Hepatocyte (in vitro differentiated cells): Measurements from ENCODE around the gene PRDM5. TPM values are rescaled to one million over a fixed set of nuclear protein-coding genes. Genes with fewer than 3 reads are reported as not detected.

Source experiments
- DNase-seq: peaks from one replicate; pipeline ENCODE4 v3.0.0-alpha.2; 2016; ENCODE audit warnings: low spot score
- H2AFZ ChIP-seq: fragments of 200-600 bp; sonication (generic); 2 replicates; pipeline ENCODE4 v1.6.0; 2016; ENCODE audit warnings: antibody characterized with exemption, mild to moderate bottlenecking
- H3K27ac ChIP-seq: fragments of 200-600 bp; sonication (generic); 2 replicates; pipeline ENCODE4 v1.5.1; 2016; ENCODE audit warnings: mild to moderate bottlenecking
- H3K27me3 ChIP-seq: fragments of 200-600 bp; sonication (generic); 2 replicates; pipeline ENCODE4 v1.6.1; 2016
- H3K36me3 ChIP-seq: fragments of 200-600 bp; sonication (generic); replicated peaks from 2 replicates; pipeline ENCODE4 v1.5.1; 2016; ENCODE audit warnings: low read depth; ENCODE audit not compliant: insufficient read depth
- H3K4me1 ChIP-seq: fragments of 200-600 bp; sonication (generic); 2 replicates; pipeline ENCODE4 v1.5.1; 2016; ENCODE audit warnings: mild to moderate bottlenecking, moderate library complexity; ENCODE audit not compliant: insufficient read depth
- H3K4me2 ChIP-seq: fragments of 200-600 bp; sonication (generic); 2 replicates; pipeline ENCODE4 v1.6.0; 2016
- H3K4me3 ChIP-seq: fragments of 200-600 bp; sonication (generic); 2 replicates; pipeline ENCODE4 v1.5.1; 2016; ENCODE audit warnings: mild to moderate bottlenecking
- H3K79me2 ChIP-seq: fragments of 200-600 bp; sonication (generic); 2 replicates; pipeline ENCODE4 v1.6.0; 2017; ENCODE audit warnings: mild to moderate bottlenecking
- H3K9me2 ChIP-seq: fragments of 200-600 bp; sonication (generic); replicated peaks from 2 replicates; pipeline ENCODE4 v1.6.0; 2017; ENCODE audit warnings: mild to moderate bottlenecking; ENCODE audit not compliant: insufficient read depth
- H3K9me3 ChIP-seq: fragments of 200-600 bp; sonication (generic); 2 replicates; pipeline ENCODE4 v1.5.1; 2016; ENCODE audit warnings: low read depth, mild to moderate bottlenecking
- H4K20me1 ChIP-seq: fragments of 200-600 bp; sonication (generic); 2 replicates; pipeline ENCODE4 v1.6.0; 2016; ENCODE audit warnings: mild to moderate bottlenecking; ENCODE audit not compliant: insufficient read depth, poor library complexity, severe bottlenecking
- EZH2 ChIP-seq: fragments of 200-600 bp; sonication (generic); IDR thresholded peaks from 2 replicates; pipeline ENCODE4 v1.6.1; 2016; ENCODE audit warnings: antibody characterized with exemption, mild to moderate bottlenecking, borderline replicate concordance
- EZH2phosphoT487 ChIP-seq: fragments of 200-600 bp; sonication (generic); IDR thresholded peaks from one replicate; pipeline ENCODE4 v1.6.1; 2018; ENCODE audit warnings: antibody characterized with exemption, mild to moderate bottlenecking, low read depth, moderate library complexity; ENCODE audit not compliant: unreplicated experiment, severe bottlenecking
- WGBS: methylation state at CpG from one replicate; pipeline ENCODE4 v1.1.6; 2016; ENCODE audit warnings: low lambda C conversion rate; ENCODE audit errors: missing lambda C conversion rate; 5-methylcytosine and 5-hydroxymethylcytosine counted together
- polyA plus RNA-seq: library from polyadenylated mRNA; unstranded; fragments of >200 nt; fragmentation: Nextera tagmentation; extraction: Ambion mirVana; gene quantifications from 2 replicates; pipeline ENCODE4 v1.2.1, GENCODE V29; 2016
- total RNA-seq: library from RNA; depleted of rRNA; stranded (reverse); fragments of >200 nt; gene quantifications from 2 replicates; pipeline ENCODE4 v1.2.3, GENCODE V29; 2014
- TF ChIP-seq, protein P1 (sequence below): fragments of 200-600 bp; sonication (generic); IDR thresholded peaks from 2 replicates; pipeline ENCODE4 v1.5.1; 2016; ENCODE audit warnings: antibody characterized with exemption, mild to moderate bottlenecking; ENCODE audit not compliant: poor library complexity

The PRDM5 gene
- total and polyA plus RNA-seq, 2 experiments from 2014 or later: 4.2 to 21.2 TPM

DNA sequence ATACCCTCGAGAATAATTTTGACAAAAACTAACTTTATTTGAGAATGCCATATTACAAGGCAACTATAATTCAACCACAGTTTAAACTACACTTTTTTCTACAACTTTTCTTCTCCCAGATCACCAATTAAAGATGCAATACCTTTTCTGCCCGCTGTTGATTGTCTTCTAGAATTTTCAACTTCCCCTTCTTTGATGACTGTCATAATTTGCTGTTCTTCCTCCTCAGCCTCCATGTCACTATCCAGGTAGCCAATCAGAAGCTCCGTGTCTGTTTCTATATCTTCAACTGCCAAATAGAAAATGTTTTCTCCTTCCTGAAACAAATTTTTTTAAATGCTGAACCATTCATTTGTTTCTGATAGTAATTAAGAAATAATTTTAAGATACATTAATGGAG lies 101.5 kb downstream of the PRDM5 start:
- H3K9me2 ChIP-seq: no peaks in the 10 kb centered on the region
- TF ChIP-seq EZH2 (no peak), EZH2phosphoT487 (no peak)
- TF ChIP-seq, protein P1, sequence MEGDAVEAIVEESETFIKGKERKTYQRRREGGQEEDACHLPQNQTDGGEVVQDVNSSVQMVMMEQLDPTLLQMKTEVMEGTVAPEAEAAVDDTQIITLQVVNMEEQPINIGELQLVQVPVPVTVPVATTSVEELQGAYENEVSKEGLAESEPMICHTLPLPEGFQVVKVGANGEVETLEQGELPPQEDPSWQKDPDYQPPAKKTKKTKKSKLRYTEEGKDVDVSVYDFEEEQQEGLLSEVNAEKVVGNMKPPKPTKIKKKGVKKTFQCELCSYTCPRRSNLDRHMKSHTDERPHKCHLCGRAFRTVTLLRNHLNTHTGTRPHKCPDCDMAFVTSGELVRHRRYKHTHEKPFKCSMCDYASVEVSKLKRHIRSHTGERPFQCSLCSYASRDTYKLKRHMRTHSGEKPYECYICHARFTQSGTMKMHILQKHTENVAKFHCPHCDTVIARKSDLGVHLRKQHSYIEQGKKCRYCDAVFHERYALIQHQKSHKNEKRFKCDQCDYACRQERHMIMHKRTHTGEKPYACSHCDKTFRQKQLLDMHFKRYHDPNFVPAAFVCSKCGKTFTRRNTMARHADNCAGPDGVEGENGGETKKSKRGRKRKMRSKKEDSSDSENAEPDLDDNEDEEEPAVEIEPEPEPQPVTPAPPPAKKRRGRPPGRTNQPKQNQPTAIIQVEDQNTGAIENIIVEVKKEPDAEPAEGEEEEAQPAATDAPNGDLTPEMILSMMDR: no peak
- no peaks in the 10 kb centered on the region for H3K27me3 ChIP-seq
- no peaks in the 10 kb centered on the region for H3K36me3 ChIP-seq
- no peaks in the 10 kb centered on the region for H3K79me2 ChIP-seq
- H2AFZ ChIP-seq: no peak overlapping the region
- no peak overlapping the region for H3K4me2 ChIP-seq
- no peak for DNase-seq
- H3K4me3 ChIP-seq: no peak overlapping the region
- no peaks in the 10 kb centered on the region for H4K20me1 ChIP-seq
- no peaks in the 10 kb centered on the region for H3K4me1 ChIP-seq
- H3K9me3 ChIP-seq: no peaks in the 10 kb centered on the region
- H3K27ac ChIP-seq: no peak overlapping the region
- 97% methylated on average over 3 of the region's 3 CpGs for WGBS

DNA sequence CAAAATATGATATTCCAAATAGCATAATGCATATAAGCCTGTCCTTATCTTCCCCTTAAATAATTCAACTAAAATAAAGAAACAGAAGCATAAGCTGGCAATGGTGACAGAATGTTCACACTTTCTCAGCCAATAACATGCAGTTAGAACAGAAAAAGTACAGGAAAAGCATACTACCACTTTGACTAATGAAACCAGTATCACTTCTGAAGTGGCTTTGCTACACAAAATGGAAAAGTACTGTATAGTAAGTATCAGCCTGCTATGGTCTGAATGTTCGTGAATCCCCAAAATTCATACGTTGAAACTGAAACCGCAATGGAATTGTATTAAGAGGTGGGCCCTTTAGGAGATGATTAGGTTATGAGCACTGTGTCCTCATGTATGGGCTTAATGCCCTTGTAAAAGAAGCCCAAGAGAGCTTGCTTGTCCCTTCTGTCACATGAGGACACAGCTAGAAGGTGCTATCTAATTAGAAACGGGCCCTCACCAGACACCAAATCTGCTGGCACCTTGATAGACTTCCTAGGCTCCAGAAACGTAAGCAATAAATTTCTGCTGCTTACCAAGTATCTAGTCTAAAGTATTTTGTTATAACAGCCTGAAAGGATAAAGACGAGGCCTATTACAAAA lies 102.6 kb downstream of the PRDM5 start:
- TF ChIP-seq EZH2 (no peak), EZH2phosphoT487 (no peak)
- TF ChIP-seq, protein P1: no peak
- Histone ChIP-seq H3K4me1 (no peaks in the 10 kb centered on the region), H3K4me2 (no peak overlapping the region), H4K20me1 (no peaks in the 10 kb centered on the region), H3K27me3 (no peaks in the 10 kb centered on the region), H3K79me2 (no peaks in the 10 kb centered on the region), H2AFZ (no peak overlapping the region), H3K36me3 (no peaks in the 10 kb centered on the region), H3K9me3 (no peaks in the 10 kb centered on the region), H3K4me3 (no peak overlapping the region), H3K27ac (no peak overlapping the region), H3K9me2 (no peaks in the 10 kb centered on the region)
- 95% methylated on average over 6 of the region's 6 CpGs for WGBS
- no peak for DNase-seq

DNA sequence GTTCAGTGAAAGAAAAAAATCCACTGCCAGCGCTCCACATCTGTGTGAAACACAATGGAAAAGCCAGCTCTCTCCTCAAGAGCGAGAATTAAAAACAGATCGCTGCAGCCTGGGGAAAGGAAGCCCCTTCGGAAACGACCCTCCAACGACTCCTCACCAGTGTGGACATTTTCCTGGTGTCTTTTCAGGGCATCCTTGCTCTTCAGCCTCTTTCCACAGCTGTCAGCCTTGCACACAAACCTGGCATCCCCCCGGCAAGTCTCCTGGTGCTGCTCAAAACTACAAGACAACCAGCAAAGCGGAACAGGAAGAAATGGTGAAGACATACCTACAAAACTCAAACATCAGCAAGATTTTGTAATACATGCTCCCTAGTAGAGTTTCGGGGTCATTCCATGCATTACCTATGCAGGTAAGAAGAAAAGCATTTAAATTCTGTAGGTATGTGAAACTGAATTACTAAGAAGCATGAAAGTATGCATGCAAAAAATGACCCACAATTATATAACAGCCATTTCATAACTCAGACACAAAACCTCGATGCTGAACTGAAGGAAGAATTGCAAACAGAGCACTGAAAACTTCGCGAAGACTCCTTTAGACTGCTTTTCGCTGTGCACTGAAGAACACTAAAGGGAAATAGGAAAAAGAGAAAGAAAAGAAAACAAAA lies 106.1 kb downstream of the PRDM5 start:
- H3K9me3 ChIP-seq: no peaks in the 10 kb centered on the region
- no peak overlapping the region for H3K4me3 ChIP-seq
- no peaks in the 10 kb centered on the region for H3K79me2 ChIP-seq
- no peaks in the 10 kb centered on the region for H3K27me3 ChIP-seq
- peak overlapping the region; percentile 21 for H3K27ac ChIP-seq
- peak overlapping the region; percentile 4 for H3K4me2 ChIP-seq
- no peak for TF ChIP-seq EZH2phosphoT487
- TF ChIP-seq, protein P1: no peak
- no peak for TF ChIP-seq EZH2
- H4K20me1 ChIP-seq: no peaks in the 10 kb centered on the region
- DNase-seq: no peak
- no peaks in the 10 kb centered on the region for H3K36me3 ChIP-seq
- no peaks in the 10 kb centered on the region for H3K9me2 ChIP-seq
- H2AFZ ChIP-seq: no peak overlapping the region
- no peaks in the 10 kb centered on the region for H3K4me1 ChIP-seq
- 80% methylated on average over 13 of the region's 13 CpGs for WGBS
